IMR-90 (cell line): ENCODE measurements around the gene ART4.

ENCODE experiments used
- BHLHE40 ChIP-seq: fragments of 150-350 bp; IDR thresholded peaks from 2 replicates; pipeline ENCODE4 v1.6.1; 2016; ENCODE audit warnings: mild to moderate bottlenecking, low read depth, low read length
- FOS ChIP-seq: fragments of 150-350 bp; IDR thresholded peaks from 2 replicates; pipeline ENCODE4 v1.6.1; 2016; ENCODE audit warnings: low read depth, low read length
- MXI1 ChIP-seq: IDR thresholded peaks from 2 replicates; pipeline ENCODE4 v1.6.1; 2012; ENCODE audit warnings: low read depth, mild to moderate bottlenecking, low read length, moderate library complexity, borderline replicate concordance
- TF ChIP-seq, protein P1 (sequence below): conservative IDR thresholded peaks from 2 replicates; pipeline ENCODE4 v1.5.1; 2012; ENCODE audit warnings: mild to moderate bottlenecking, low read depth, low read length, improper control_type of control experiment

DNA sequence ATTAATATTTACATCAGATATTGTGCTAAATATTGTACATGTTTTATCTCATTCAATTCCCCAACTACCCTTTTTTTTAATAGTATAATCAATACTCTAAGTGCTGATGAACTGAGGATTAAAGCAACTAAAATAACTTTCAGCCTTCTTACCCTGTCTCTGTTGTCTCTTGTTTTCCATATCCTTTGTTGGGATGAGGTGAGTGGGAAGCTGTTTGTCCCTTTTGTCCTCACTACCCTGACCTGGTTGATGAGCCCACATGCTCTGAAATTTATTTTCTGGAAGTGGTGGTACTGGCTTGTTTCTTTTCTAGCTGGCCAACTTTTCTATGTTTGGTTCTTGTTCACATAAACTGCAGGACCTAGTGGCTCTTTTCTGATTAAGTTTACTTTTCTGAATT is 9.6 kb upstream of the ART4 start:
- TF ChIP-seq, protein P1, sequence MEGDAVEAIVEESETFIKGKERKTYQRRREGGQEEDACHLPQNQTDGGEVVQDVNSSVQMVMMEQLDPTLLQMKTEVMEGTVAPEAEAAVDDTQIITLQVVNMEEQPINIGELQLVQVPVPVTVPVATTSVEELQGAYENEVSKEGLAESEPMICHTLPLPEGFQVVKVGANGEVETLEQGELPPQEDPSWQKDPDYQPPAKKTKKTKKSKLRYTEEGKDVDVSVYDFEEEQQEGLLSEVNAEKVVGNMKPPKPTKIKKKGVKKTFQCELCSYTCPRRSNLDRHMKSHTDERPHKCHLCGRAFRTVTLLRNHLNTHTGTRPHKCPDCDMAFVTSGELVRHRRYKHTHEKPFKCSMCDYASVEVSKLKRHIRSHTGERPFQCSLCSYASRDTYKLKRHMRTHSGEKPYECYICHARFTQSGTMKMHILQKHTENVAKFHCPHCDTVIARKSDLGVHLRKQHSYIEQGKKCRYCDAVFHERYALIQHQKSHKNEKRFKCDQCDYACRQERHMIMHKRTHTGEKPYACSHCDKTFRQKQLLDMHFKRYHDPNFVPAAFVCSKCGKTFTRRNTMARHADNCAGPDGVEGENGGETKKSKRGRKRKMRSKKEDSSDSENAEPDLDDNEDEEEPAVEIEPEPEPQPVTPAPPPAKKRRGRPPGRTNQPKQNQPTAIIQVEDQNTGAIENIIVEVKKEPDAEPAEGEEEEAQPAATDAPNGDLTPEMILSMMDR = no peak
- TF ChIP-seq MXI1 = no peak
- TF ChIP-seq BHLHE40 = no peak
- TF ChIP-seq FOS = no peak
